ENCODE measurements around the gene LMLN. TPM values are rescaled to one million over a fixed set of nuclear protein-coding genes. Genes with fewer than 3 reads are reported as not detected.

Gene LMLN
- polyA plus RNA-seq, 1 of the 3 experiments (the other 2 are of a cell fraction) = 7.4 TPM

GRCh38 chr3:197951392-197951990 is 8.5 kb upstream of the LMLN start:
- CTCF ChIA-PET = interaction anchor here (1.0 to 1.4 kb wide), 3 partner anchors 8 to 98 kb away, joined by 3 to 4 read pairs (median 4); a partner anchor contains a TSS
- POLR2A ChIA-PET = no interaction called here
- Histone ChIP-seq H2AFZ (ENCODE audit: low read depth) (no peak overlapping the region), H3K27ac (ENCODE audit: low read depth in 2 of 2, low read length in 1 of 2) (no peak overlapping the region), H3K36me3 (replicated peaks in 1 of 2; ENCODE audit: control insufficient read depth in 1 of 2, insufficient read depth in 2 of 2, low read length in 1 of 2) (peaks cover 34 to 58% of the 10 kb centered on the region in 2 experiments), H3K9me2 (no peaks in the 10 kb centered on the region), H3K4me3 (ENCODE audit: low read depth in 2 of 2, low read length in 1 of 2) (peak overlapping the region; percentile 64 to 86), H3K9ac (peak overlapping the region; percentile 95), H3F3A (replicated peaks; ENCODE audit: insufficient read depth) (peaks cover 43% of the 10 kb centered on the region), H4K20me1 (ENCODE audit: insufficient read depth) (peaks cover 40% of the 10 kb centered on the region), H3K9me3 (no peaks in the 10 kb centered on the region), H3K79me2 (ENCODE audit: insufficient read depth) (peaks cover 53% of the 10 kb centered on the region), H3K27me3 (ENCODE audit: insufficient read depth) (no peaks in the 10 kb centered on the region), H3K4me1 (ENCODE audit: control insufficient read depth in 1 of 2, insufficient read depth in 2 of 2, low read depth in 1 of 2, low read length in 1 of 2) (peaks cover 10 to 24% of the 10 kb centered on the region in 2 experiments; a peak in 3 of 4 replicates), H3K4me2 (peak overlapping the region; percentile 83)
- TF ChIP-seq USF2 (IDR thresholded peaks at IDR 0.05; ENCODE audit: borderline replicate concordance, low read depth, low read length) = no peak
- no peak for TF ChIP-seq TAF1 (IDR thresholded peaks at IDR 0.05; ENCODE audit: borderline replicate concordance, low read depth, low read length)
- no peak for TF ChIP-seq MAX (IDR thresholded peaks at IDR 0.05; ENCODE audit: low read depth)
- TF ChIP-seq MXI1 (IDR thresholded peaks at IDR 0.05; ENCODE audit: low read depth, low read length) = no peak
- no peak for TF ChIP-seq GATA2 (CRISPR knock-in tag; IDR thresholded peaks at IDR 0.05)
- TF ChIP-seq SMC3 (IDR thresholded peaks at IDR 0.05; ENCODE audit: low read depth, low read length) = no peak
- TF ChIP-seq REST (IDR thresholded peaks at IDR 0.05; ENCODE audit: low read depth, low read length) = no peak
- TF ChIP-seq RCOR1 (IDR thresholded peaks at IDR 0.05; ENCODE audit: low read length) = no peak
- no peak for TF ChIP-seq CTCF (IDR thresholded peaks at IDR 0.05)
- TF ChIP-seq FOSL2 (IDR thresholded peaks at IDR 0.05; ENCODE audit: borderline replicate concordance, low read depth) = no peak
- no peak for TF ChIP-seq FOXJ3 (CRISPR knock-in tag; IDR thresholded peaks at IDR 0.05)
- no peak for TF ChIP-seq RXRA (IDR thresholded peaks at IDR 0.05; ENCODE audit: borderline replicate concordance, low read depth)
- TF ChIP-seq IRF3 (IDR thresholded peaks at IDR 0.05; ENCODE audit: low read depth, low read length) = no peak
- no peak for TF ChIP-seq MEF2A (IDR thresholded peaks at IDR 0.05; ENCODE audit: borderline replicate concordance, low read depth)
- no peak for TF ChIP-seq TEAD4 (IDR thresholded peaks at IDR 0.05; ENCODE audit: borderline replicate concordance, insufficient read depth)
- TF ChIP-seq NFIC (IDR thresholded peaks at IDR 0.05; ENCODE audit: borderline replicate concordance) = no peak
- TF ChIP-seq POLR2AphosphoS5 (IDR thresholded peaks at IDR 0.05; ENCODE audit: low read depth, low read length) = no peak
- TF ChIP-seq CHD2 (IDR thresholded peaks at IDR 0.05; ENCODE audit: low read length, partially characterized antibody) = no peak
- TF ChIP-seq FOXM1 (IDR thresholded peaks at IDR 0.05; ENCODE audit: low read depth) = no peak
- TF ChIP-seq ELF1 (IDR thresholded peaks at IDR 0.05) = no peak
- 57% methylated on average over 20 of the region's 21 CpGs for WGBS (ENCODE audit: low lambda C conversion rate)
- DNase-seq = no peak

All from SK-N-SH (cell line).